NCI-H1930 (cell line): ENCODE results near the gene XCR1.

Experiments used
- DNase-seq, 2 experiments: peaks; one replicate each; lab custom pipeline; 2025; lab: John Stamatoyannopoulos, UW

Gene XCR1

DNA sequence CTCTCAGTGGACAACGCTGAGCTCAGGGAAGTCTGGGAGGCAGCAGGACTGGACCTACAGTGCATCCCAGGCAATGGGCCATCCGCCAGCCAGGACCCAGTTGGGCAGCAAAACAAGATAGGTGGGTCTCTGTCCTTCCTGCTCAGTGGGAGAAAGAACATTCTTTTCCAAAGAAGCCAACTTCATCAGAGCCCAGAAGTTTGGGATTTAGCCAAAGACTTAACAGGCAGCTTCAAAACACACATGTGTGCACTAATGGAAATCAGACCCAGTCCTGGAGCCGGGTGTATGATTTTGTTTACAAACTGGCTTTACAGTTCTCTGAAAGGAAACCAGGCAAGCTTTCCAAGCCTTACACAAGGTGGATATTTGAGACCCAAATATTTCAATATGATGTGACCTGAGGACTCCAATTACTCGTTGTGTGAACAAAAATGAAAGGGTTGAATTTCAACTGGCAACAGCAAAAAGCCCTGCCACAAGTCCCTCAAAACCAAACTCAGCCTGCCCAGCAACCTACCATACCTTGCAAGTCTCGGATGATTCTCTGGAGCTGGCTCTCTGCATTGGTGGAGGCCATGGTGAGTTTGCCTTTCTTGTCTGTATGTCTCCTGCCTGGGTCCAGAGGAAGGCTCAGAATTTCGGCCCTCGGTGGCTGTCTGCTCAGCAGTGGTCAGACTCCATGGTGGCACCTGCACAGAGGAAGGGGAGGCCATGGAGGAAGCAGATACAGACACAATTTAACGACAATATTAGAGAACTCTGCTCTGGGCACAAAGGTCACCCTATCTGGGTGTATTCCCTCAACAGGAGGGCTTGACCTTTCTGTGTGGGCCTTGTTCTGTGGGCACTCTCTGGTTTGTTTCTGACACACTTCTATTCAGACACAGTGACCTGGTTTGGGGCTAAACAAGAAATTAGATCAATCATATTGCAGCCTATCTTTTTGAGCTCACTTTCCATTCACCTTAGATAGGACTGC lies 42.7 kb downstream of the XCR1 start:
- DNase-seq: no peak

GRCh38 chr3:45983770-45984169 lies 43.5 kb downstream of the XCR1 start:
- no peak for DNase-seq

- no peak for DNase-seq
Observed at GRCh38 chr3:45981346-45982074, 45.8 kb downstream of the XCR1 start.

- DNase-seq: no peak
Observed at GRCh38 chr3:45980819-45981218, 46.5 kb downstream of the XCR1 start.

- DNase-seq: no peak
Observed at GRCh38 chr3:45980229-45980813, 47.0 kb downstream of the XCR1 start.

DNA sequence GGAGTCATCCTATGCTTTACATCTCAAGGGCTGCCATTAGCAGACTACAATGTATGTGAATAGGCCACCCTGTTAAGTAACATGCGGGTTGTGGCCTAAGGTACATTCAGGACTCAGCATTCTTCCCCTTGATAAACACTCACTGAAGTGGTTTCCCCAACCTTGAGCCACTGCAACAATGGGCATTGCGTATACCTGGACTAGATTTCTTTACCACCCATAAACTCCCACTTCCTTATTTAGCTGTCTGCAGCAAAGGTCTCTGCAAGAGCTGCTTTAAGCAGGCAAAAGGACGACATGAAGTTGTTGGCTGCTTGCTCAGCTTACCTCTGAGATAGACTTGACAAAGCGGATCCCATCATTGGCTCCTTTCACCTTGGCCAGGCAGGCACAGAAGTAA lies 47.9 kb downstream of the XCR1 start:
- DNase-seq: no peak

DNA sequence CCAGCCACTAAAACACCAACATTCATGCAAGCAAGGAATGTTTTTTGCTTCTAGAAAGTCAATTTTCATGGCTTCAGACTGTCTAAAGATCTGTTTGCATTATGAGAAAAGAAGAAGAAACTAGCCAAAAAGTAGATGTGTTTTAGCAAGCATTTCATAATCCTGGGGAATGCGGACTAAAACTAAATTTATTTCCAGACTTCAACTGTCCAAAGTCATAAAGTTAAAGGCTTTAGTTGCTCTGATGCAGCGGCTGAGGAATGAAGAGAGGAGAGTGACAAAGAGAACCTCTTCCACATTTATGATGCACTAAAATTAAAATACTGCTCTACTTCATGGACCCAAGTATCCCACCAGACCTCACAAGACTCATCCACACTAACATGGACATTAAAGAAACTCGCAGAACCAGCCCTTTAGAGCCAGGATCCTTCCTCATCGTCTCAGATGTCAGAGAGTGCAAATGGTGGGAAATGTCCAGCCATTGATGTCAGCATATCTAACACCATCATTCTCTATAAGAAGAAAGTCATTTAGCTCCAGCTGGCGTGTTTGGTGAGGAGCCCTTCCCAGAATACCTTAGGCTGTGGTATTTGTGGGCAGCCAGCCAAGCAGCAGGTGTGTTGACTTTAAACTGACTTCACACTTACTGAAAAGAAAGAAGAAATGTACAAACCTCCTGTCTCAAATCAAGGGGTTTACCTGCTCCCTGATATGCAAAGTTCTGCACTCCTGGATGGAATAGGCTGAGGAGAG lies 49.1 kb downstream of the XCR1 start:
- no peak for DNase-seq

DNA sequence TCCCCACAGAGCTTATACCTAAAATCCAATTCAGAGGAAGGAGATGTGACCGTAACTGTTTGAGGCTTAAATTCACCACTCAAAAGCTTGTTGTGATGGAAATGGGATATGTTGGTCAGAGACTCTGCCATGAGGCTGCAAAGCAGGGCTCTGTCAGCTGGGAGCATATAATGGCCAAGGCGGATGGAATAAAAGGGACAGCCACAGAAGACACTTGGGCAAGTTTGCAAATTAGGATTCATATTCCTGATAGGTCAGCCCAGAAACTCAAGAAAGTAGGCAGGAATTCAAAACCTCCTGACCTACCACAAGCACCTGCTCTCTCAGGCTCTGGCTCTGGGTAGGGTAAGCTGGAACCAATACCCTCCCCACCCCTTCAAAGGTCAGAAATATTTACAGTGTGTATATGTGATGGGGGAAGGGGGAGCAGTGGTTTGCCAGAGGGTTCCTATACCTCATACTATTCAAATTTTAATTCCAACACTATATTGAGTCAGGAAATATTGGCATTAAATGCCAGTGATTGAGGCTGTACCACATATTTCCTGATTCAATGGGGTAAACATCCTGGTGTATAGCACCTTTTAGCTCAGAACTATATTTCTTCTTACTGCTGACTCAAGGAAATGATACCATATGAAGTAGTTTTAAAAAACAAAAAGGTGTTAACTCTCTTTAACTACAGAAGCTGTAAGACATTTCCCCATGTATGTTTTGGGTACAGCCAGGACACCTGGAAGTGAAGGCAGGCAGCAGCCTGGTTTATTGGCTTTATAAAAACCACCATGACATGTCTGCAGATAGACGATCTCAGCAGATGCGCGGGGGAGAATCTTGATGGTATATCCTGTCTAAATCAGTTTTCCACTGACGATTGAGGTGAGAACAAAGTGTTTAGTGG lies 50.8 kb downstream of the XCR1 start:
- DNase-seq: no peak

- DNase-seq: no peak
Observed at GRCh38 chr3:45975686-45976085, 51.6 kb downstream of the XCR1 start.

- no peak for DNase-seq
Observed at GRCh38 chr3:45974686-45975085, 52.6 kb downstream of the XCR1 start.

GRCh38 chr3:45972534-45973402 lies 54.5 kb downstream of the XCR1 start:
- no peak for DNase-seq

GRCh38 chr3:45969953-45970352 lies 57.3 kb downstream of the XCR1 start:
- DNase-seq: no peak

GRCh38 chr3:45969116-45969515 lies 58.2 kb downstream of the XCR1 start:
- DNase-seq: no peak

DNA sequence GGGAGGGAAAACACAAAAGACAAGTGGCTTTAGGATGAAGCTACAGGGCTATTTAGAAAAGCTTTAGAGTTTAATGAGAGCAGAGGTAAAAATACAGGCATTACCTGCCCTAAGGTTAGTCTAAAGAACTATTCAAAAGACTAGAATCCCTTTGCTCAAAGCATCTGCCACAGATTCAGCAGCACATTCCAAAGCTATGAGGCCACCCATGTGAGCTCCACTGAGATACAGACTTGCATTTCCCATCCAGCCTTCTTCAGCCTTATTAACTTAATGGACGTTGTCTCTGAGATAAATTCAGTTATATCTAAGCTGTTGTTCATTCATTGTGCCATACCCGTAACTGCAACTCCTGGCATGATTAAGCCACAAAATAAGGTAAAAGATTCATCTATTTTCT lies 58.6 kb downstream of the XCR1 start:
- DNase-seq: no peak

DNA sequence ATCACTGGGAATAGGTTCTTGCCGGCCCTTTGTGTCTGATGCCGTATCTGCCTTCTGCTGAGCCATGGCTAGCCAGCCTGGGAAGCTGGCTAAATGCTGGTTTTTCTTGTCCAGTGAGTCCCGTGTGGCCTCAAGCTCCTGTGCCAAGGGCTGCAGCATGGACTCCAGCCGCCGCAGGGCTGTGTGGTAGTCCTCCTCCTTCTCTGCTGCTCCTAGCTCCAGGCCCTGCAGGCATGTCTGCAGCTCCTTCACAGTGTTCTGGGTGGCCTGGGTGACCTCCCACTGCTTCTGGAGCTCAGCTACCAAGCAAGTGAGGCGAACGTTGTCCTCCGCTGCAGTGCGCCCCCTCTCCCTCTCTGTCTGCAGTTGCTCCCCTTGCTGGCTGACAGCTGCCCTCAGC lies 59.1 kb downstream of the XCR1 start:
- DNase-seq: no peak

DNA sequence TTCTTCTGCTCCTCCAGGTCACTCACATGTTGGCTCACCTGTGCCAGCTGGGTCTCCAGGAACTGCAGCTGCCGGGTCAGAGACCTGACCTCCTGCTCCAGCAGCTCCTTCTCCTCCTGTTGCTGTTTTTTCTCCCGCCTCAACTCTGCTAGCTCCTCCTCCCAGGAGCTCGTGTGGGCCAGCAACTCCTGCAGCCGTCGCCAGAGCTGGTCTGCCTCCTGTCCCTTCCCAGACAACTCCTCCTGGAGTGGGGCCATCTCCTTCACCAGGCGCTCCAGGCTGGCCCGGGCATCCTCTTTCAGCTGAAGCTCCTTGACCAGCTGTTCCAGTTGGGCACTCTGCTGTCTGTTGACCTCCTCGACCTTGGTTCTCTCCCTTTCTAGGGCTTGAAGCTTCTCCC lies 59.6 kb downstream of the XCR1 start:
- no peak for DNase-seq
